Measurements from ENCODE around the gene ZSCAN5B. TPM values are rescaled to one million over a fixed set of nuclear protein-coding genes. Genes with fewer than 3 reads are reported as not detected.

ZSCAN5B gene
- total and polyA plus RNA-seq, 2 donors (not counting 1 experiment from before 2014, with no cell fraction given) = not detected

- Mint-ChIP-seq H3K27me3 (peaks cover 19% of the 10 kb centered on the region), H3K9me3 (ENCODE audit: insufficient read depth) (no peaks in the 10 kb centered on the region), H3K4me1 (no peaks in the 10 kb centered on the region), H3K4me3 (no peak within 1 kb of the TSS), H3K27ac (no peak within 1 kb of the TSS)
- no peak for TF ChIP-seq EZH2 (IDR thresholded peaks at IDR 0.05; ENCODE audit: borderline replicate concordance, insufficient read depth, low read depth, low read length, poor library complexity, severe bottlenecking)
- no peak for TF ChIP-seq CTCF (IDR thresholded peaks at IDR 0.05)
- ATAC-seq (ENCODE audit: low read depth) (no peak), DNase-seq (no peak)
- H3K9me3 ChIP-seq (ENCODE audit: control extremely low read depth in 1 of 3, control insufficient read depth in 2 of 3, insufficient read depth in 1 of 3, low read length in 2 of 3) = no peaks in the 10 kb centered on the region
- no peaks in the 10 kb centered on the region for H3K79me2 ChIP-seq (ENCODE audit: control insufficient read depth, insufficient read depth, low read length)
- POLR2A ChIA-PET = no interaction called here
- H3K4me3 ChIP-seq (ENCODE audit: control extremely low read depth in 1 of 5, extremely low read depth in 1 of 5, insufficient read depth in 1 of 5, low read depth in 2 of 5, low read length in 4 of 5) = no peak within 1 kb of the TSS
- H2AFZ ChIP-seq (ENCODE audit: insufficient read depth, low read depth, low read length, poor library complexity, severe bottlenecking) = no peak within 1 kb of the TSS
- no peak within 1 kb of the TSS for H3K27ac ChIP-seq (ENCODE audit: low read length in 2 of 2)
- no peaks in the 10 kb centered on the region for H4K20me1 ChIP-seq (ENCODE audit: control insufficient read depth, insufficient read depth, low read length, poor library complexity, severe bottlenecking)
- no peaks in the 10 kb centered on the region for H3K27me3 ChIP-seq (replicated peaks in 1 of 4; ENCODE audit: control extremely low read depth in 1 of 4, control insufficient read depth in 3 of 4, insufficient read depth in 4 of 4, low read length in 3 of 4)
- no peaks in the 10 kb centered on the region for H3K36me3 ChIP-seq (replicated peaks in 1 of 2; ENCODE audit: control extremely low read depth in 1 of 2, control insufficient read depth in 1 of 2, extremely low read depth in 1 of 2, insufficient read depth in 2 of 2, low read length in 1 of 2)
- no peak within 1 kb of the TSS for H3K4me2 ChIP-seq (replicated peaks; ENCODE audit: low read depth, low read length, poor library complexity, severe bottlenecking)
- H3K4me1 ChIP-seq (ENCODE audit: control insufficient read depth in 2 of 2, insufficient read depth in 2 of 2, low read length in 2 of 2) = no peaks in the 10 kb centered on the region
- WGBS (ENCODE audit: insufficient coverage) = 56% methylated on average over 1 of the region's 3 CpGs
- CTCF ChIA-PET = no interaction called here
- intact Hi-C loops (cut with micrococcal nuclease) = no loop called here
- no peak within 1 kb of the TSS for H3K9ac ChIP-seq (ENCODE audit: low read length)
Measured at GRCh38 chr19:56201973-56202372, 4.4 kb upstream of the ZSCAN5B start, which contains the start of gene ZSCAN5C. TSS of gene ZSCAN5C (plus strand) at chr19:56202273. CDS start at chr19:56205914, 3,641 bp downstream.

- H3K9me3 ChIP-seq (ENCODE audit: control extremely low read depth in 1 of 3, control insufficient read depth in 2 of 3, insufficient read depth in 1 of 3, low read length in 2 of 3) = no peaks in the 10 kb centered on the region
- H3K27ac ChIP-seq (ENCODE audit: low read length in 2 of 2) = no peak overlapping the region
- no peaks in the 10 kb centered on the region for H4K20me1 ChIP-seq (ENCODE audit: control insufficient read depth, insufficient read depth, low read length, poor library complexity, severe bottlenecking)
- H3K27me3 Mint-ChIP-seq = peaks cover 15% of the 10 kb centered on the region
- DNase-seq = no peak
- H3K4me1 ChIP-seq (ENCODE audit: control insufficient read depth in 2 of 2, insufficient read depth in 2 of 2, low read length in 2 of 2) = no peaks in the 10 kb centered on the region
- H3K4me3 ChIP-seq (ENCODE audit: control extremely low read depth in 1 of 5, extremely low read depth in 1 of 5, insufficient read depth in 1 of 5, low read depth in 2 of 5, low read length in 4 of 5) = no peak overlapping the region
- ATAC-seq (ENCODE audit: low read depth) = no peak
- no peak overlapping the region for H3K27ac Mint-ChIP-seq
- H3K9ac ChIP-seq (ENCODE audit: low read length) = no peak overlapping the region
- H3K4me2 ChIP-seq (replicated peaks; ENCODE audit: low read depth, low read length, poor library complexity, severe bottlenecking) = no peak overlapping the region
- ChIA-PET CTCF (no interaction called here), POLR2A (no interaction called here)
- H3K9me3 Mint-ChIP-seq (ENCODE audit: insufficient read depth) = no peaks in the 10 kb centered on the region
- H3K4me1 Mint-ChIP-seq = no peaks in the 10 kb centered on the region
- TF ChIP-seq EZH2 (IDR thresholded peaks at IDR 0.05; ENCODE audit: borderline replicate concordance, insufficient read depth, low read depth, low read length, poor library complexity, severe bottlenecking) (no peak), CTCF (IDR thresholded peaks at IDR 0.05) (no peak)
- WGBS (ENCODE audit: insufficient coverage) = 95% methylated on average over 2 of the region's 7 CpGs
- no peak overlapping the region for H2AFZ ChIP-seq (ENCODE audit: insufficient read depth, low read depth, low read length, poor library complexity, severe bottlenecking)
- no peak overlapping the region for H3K4me3 Mint-ChIP-seq
- H3K36me3 ChIP-seq (replicated peaks in 1 of 2; ENCODE audit: control extremely low read depth in 1 of 2, control insufficient read depth in 1 of 2, extremely low read depth in 1 of 2, insufficient read depth in 2 of 2, low read length in 1 of 2) = no peaks in the 10 kb centered on the region
- no peaks in the 10 kb centered on the region for H3K79me2 ChIP-seq (ENCODE audit: control insufficient read depth, insufficient read depth, low read length)
- intact Hi-C loops (cut with micrococcal nuclease) = no loop called here
- peaks cover 0 to 3% (median 0%) of the 10 kb centered on the region in 4 experiments for H3K27me3 ChIP-seq (replicated peaks in 1 of 4; ENCODE audit: control extremely low read depth in 1 of 4, control insufficient read depth in 3 of 4, insufficient read depth in 4 of 4, low read length in 3 of 4)
Measured at GRCh38 chr19:56199687-56200086, 2.1 kb upstream of the ZSCAN5B start.

Measured in B cell (primary cell).